UCSD-AML1 (cell line): ENCODE results near the gene PTP4A1.
"Not testable (repeated sequence)": the region's sequence is repeated elsewhere in the genome, so short reads cannot be mapped to it uniquely, and the experiment has no call there.

Experiments
- DNase-seq: peaks from one replicate; lab custom pipeline; 2025; ENCODE audit not compliant: unreplicated experiment; lab: John Stamatoyannopoulos, UW

The PTP4A1 gene

DNA sequence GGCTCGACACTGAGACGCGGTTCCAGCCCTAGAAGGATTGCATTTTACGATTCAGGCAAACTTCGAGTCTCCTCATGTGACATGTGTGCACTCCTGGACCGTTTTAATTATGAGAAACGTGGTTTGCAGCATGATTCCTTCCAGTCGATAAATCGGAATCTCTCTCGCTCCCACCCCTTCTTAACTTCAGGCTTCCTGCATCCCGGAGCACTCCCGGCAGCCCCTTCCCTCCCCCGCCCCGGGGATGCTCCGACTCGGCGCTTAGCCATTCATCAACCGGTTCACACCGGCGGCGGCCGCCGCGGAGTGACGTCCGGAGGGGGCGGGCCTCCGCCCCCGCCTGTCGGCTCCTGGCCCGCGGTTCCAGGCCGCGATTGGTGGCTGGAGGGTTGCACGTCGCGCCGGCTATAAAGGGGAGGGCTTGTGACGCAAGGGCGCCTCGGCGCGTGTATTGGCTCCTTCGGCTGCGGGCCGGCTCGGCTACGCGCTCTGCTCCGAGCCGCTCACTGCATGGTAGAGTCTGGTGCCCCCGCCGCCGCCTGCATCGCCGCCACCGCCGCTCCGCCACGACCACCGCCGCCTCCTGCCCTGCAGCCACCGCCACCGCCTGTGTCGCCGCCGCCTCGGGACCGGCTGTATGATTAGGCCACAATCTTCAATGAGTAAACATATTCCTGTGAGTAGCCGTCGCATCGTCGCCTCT lies at the start of gene PTP4A1, which contains the start of gene LOC128125822:
PTP4A1 (plus strand) TSS at position 437 of the 703 bp plus-strand sequence. CDS start 4,401 bp downstream, outside the sequence.
LOC128125822 (plus strand) TSS at position 437 of the 703 bp plus-strand sequence.
- peak; percentile 97 for DNase-seq

DNA sequence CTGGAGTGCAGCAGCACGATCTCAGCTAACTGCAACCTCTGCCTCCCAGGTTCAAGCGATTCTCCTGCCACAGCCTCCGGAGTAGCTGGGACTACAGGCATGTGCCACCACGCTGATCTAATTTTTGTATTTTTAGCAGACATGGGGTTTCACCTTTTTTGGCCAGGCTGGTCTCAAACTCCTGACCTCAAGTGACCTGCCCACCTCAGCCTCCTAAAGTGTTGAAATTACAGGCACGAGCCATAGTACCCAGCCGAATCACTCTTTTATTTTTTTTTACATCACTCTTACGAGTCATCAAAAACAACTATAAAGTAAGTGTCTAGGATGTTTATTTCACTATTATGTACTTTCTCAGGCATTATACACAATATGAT lies 49.4 kb upstream of the PTP4A1 start:
- DNase-seq = not testable (repeated sequence)

DNA sequence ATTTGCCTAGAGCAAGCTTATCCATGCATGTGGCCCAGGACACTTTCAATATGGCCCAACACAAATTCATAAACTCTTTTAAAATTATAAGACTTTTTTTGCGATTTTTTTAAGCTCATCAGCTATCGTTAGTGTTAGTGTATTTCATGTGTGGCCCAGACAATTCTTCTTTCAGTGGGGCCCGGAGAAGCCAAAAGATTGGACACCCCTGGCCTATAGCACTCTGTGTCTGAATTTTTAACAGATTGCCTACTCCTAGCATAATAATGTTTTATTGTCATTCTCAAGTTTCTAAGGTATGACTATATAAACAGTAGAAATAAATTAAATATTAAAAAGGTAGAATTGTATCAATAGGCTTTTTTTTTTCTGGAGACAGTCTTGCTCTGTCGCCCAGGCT lies 48.6 kb upstream of the PTP4A1 start:
- no peak for DNase-seq

DNA sequence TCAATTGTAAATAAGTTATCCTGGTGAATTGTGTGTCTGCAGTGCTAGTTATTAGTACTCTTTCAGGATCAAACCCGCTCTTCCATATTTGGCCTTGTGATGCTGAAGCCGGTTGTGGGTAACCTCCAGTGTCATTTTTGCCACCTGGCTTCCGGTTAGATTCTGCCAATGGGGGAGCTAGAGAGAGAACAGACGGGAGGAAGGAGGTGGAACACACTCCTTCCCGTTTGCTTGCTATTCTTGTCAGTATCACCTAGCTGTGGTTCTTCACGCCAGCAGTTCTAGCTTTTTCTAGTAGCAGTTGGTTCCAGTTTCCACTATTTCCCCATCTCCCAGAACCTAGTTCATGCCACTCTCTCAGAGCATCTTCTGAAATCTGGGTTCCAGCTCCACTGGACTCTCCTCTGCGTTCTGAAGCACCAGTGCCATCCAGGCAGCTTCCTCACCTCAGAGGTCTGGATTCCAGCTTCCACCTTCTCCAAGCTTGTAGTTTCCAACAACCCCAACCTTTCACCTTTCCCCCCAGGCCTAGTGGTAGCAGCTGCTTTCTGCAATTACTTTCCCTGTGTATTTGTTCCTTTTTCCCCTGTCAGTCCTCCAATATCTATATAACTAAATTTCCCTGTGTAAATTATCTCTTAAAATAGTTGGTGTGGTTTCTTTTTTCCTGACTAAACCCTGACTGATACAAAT lies 46.9 kb upstream of the PTP4A1 start:
- DNase-seq = peak; percentile 14

DNA sequence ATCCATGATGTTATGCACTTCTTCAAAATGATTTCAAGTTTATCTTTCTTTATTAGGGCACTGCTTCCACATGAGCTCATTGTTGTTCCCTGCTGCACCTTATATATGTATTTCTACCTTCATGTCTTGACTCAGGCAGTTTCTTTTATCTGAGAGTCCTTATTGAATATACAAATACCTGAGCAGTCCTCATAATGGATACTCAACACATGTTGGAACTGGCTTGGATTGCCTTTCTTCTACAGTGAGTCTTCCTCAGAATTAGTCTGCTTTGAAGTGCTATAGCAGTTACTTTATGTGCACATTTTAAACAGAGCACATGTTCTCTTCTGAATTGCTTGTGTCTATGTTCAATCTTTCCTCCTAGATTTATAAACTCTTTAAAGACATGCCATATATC lies 45.3 kb upstream of the PTP4A1 start:
- DNase-seq = no peak

DNA sequence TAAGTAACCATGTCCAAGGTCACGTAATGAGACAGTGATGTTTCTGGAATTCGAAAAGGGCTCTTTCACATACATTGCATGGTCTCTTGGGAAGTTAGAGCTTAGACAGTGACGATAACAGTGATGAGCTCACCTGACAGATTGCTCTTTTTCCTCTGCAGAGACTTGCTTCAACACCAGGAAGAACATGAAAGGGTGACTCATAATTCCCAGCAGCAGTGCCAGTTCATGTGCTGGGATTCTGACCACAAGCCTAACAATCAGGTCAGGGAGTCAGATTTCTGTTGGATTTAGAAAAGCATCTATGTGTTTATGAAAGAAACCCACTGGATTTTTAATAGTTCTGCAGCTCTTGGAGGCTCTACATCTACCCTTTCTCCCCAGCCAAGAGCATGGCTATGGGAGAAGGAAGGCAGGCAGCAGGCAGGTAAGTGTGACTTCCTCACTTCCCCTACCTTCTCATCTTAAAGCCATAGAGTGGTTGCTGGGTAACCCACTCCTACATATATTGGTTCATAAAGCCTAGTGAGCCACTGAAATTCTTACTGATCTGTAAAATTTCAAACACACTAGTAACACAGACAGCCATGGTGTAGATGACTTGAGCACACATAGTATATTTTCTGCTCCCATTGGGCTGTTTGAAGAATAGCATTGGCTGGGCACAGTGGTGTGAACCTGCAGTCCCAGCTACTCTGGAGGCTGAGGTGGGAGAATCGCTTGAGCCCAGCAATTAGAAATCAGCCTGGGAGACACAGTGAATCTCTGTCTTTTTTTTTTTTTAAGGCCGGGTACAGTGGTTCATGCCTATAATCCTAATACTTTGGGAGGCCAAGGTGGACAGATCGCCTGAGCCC lies 44.4 kb upstream of the PTP4A1 start:
- no peak for DNase-seq

DNA sequence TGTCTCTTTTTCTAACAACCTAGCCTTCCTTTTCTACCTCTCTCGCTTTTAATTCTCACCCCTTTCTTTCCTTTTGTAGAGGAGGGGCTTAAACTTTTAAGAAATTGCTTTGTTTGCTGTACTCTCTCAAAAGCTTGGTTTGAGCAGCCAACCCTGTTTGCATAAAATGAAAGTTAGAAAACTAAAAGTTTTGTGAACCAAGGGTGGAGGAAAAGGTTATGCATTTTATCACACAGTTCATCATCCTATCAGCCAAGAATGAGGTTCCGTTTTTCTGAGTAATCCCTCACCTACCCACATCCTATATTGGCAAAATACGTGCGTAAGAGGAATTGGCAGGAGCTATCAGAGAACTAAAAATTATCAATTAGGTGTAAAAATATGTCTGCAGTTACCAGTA lies 42.8 kb upstream of the PTP4A1 start:
- DNase-seq = no peak

DNA sequence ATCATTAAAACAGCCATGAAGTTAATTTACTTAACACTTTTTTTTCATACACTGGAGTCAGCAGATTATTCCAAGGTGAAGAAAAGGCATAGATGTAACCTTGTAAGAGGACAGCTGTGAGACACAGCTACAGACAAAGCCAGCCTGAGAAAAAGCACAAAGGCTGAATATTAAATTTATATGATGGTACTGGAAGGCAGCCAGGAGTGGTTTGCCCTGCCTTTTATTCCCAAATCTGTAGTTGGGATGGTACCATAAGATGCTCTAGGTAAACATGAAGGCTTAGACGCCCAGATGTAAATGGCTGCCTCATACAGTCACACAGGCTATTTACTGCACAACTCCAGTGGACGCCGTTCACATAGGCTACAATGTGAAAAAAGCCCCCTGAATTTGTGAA lies 42.1 kb upstream of the PTP4A1 start:
- DNase-seq = no peak

DNA sequence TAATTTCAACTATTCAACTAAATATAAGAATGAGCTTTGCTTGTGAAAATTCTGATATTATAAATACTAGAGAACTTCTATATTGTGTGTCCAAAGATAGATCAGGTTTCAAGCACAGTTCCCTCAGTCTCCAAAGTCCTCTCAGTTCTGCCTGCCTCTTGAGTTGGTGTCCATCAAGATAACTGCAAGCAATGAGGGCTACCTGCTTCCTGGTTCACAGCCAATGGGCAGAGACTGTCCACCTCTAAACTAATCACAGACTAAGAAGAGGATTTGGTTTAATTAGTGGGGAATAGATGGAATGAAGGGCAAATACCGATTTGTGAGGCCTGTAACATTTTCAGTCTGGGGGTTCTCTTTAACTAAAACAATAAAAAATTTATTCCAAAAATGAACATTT lies 41.3 kb upstream of the PTP4A1 start:
- no peak for DNase-seq

DNA sequence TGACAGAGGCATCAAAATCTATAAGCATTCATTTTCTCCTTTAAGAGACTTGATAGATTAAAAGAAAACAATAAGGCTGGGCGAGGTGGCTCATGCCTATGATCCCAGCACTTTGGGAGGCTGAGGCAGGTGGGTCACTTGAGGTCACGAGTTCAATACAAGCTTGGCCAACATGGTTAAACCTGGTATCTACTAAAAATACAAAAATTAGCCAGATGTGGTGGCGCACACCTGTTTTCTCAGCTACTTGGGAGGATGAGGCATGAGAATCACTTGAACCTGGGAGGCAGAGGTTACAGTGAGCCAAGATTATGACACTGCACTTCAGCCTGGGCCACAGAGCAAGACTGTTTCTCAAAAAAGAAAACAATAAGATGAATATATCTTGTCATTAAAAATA lies 39.3 kb upstream of the PTP4A1 start:
- DNase-seq = no peak

DNA sequence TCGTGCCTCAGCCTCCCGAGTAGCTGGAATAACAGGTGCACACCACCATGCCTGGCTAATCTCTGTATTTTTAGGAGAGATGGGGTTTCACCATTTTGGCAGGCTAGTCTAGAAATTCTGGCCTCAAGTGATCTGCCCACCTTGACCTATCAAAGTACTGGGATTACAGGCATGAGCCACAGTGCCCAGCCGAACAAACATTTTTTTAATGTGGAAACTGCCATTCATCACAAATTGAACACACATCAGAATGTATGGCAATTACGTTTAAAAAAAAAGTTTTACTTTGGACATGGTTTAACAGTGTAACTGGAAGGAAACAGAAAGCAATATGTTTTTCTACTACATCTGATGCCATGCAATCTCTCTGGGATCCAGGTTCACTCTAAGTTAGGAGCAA lies 38.3 kb upstream of the PTP4A1 start:
- DNase-seq = no peak

DNA sequence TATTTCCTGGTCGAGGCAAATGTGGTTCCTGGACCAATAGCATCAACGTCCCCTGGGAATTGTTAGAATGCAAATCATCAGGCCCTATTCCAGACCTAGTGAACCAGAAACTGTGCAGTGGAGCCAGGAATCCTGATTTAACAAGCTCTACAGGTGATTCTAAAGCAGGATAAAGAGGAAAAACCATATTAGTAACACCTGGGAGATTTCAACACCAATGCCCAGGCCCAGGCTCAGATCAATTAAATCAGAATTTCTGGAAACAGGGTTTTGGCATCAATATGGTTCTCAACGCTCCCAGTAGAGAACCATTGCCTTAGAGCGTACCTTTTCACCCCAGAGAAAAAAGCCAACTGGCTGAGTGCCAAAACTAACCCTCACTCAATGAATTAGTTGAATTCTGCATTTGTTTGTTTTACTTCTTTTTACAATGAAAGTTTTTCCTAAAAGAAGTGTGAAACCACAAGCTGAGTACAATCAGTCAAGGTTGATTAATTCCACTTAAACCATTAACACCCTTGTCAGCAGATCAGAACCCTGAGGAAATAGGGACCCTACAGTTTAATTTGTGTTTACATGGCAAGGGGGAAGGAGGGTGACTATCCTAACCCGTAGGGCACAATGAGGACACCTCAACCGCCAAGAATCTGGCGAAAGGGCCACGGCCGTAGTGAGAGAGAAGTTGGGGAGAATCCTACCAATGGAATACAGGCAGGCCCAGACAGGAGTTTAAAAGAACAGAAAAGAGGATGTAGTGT lies 34.9 kb upstream of the PTP4A1 start:
- DNase-seq = no peak

DNA sequence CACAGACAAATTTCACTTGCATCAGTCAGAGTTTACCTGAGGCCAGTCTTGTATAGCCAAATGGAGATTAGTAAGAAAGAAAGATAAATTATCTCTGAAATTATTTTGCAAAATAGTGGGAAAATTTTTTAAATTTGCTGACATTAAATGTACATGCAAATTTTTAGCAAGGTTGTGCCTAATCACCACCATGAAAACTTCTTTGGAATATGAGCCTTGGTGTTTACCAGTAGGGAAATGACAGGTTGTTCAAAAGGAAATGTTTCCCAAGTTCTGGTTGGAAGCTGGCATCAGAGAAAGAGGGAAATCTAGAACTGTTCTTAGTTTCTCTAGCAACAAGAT lies 34.4 kb upstream of the PTP4A1 start:
- no peak for DNase-seq

DNA sequence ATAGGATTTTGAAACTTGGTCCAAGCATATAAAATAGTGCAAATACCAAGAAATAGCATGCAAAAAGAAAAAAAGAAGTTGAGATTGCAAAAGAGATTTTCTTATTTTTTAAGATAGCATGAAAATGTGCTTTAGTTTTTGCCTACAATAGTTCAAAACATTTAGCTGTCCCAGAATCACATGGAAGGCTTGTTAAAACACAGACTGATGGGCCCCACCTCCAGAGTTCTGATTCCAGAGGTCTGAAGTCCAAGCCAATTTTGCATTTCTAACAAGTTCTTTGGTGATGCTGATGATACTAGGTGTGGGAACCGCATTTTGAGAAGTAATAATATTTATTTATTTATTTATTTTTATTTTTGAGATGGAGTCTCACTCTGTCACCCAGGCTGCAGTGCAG lies 33.7 kb upstream of the PTP4A1 start:
- DNase-seq = no peak

DNA sequence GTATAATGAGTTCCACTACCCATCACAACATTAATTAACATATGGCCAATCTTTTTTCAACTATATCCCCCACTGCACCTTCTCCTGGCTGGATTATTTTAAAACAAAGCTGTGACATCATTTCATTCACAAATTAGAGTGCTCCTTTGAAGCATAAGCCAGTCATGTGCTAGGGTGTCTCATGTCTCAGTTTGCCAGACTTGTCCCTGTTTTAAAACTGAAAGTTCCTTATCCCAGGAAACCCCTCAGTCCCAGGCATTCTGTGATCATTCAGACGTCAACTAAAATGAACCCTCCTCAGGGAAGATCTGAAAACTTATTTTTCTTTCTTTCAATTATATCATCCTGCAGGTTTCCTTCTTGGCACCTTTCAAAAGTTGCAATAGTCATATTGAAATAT lies 29.3 kb upstream of the PTP4A1 start:
- DNase-seq = no peak

DNA sequence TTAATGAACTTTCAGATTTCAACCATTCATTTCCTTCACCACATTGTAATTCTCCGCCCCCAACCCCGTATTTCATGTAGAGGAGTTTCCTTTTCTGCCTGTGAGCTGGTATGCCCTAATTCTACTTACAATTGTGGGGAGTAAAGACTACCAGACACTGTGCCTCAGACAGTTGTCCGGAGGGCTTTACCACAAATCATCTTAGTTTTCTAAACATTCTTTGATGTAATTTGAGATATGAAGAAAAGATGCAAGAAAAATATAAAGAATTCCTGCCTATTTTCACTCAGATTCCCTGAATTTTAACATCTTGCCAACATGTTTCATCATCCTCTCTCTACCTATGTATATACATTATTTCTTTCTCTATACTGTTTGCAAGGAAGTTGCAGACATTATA lies 28.3 kb upstream of the PTP4A1 start:
- no peak for DNase-seq

DNA sequence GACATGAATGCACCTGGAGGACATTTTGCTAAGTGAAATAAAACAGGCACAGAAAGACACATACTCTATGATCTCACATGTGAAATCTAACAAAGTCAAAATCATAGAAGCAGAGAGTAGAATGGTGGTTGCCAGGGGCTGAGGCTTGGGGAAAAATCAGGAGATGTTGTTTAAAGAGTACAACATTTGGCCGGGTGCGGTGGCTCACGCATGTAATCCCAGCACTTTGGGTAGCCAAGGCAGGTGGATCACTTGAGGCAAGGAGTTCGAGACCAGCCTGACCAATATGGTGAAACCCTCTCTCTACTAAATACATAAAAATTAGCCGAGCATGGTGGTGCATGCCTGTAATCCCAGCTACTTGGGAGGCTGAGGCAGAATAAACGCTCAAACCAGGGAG lies 26.0 kb upstream of the PTP4A1 start:
- DNase-seq = no peak

DNA sequence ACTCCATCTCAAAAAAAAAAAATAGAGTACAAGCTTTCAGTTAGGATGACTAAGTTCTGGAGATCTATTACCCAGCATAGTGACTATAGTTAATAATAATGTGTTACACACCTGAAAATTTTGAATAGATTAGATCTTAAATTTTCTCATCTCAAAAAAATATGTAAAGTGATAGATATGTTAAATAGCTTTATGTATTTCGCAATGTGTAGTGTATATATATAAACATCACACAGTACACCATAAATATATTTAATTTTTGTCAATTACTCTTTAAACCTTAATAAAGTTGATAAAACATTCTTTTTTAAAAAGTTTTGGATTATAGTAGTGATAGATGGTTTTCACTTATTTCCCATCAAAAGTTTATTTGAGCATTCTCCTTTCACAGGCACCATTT lies 25.6 kb upstream of the PTP4A1 start:
- no peak for DNase-seq

DNA sequence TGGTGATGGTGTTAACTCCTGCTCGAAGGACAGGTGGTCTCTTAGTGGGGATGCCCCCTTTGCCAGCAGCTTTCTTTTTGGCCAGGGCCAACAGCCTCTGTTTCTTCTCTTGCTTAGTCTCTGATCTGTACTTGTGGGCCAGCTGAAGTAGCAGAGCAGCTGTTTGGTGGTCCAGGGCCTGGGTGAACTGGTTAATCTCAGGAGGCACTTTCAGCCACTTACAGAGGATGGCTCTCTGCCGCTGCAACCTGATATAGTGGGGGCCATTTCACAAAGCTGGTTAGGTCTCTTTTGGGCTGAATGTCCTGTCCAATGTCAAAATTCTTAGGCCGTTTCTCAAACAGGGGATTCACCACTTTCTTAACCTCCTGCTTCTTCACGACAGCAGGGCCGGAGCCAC lies 23.2 kb upstream of the PTP4A1 start:
- no peak for DNase-seq

DNA sequence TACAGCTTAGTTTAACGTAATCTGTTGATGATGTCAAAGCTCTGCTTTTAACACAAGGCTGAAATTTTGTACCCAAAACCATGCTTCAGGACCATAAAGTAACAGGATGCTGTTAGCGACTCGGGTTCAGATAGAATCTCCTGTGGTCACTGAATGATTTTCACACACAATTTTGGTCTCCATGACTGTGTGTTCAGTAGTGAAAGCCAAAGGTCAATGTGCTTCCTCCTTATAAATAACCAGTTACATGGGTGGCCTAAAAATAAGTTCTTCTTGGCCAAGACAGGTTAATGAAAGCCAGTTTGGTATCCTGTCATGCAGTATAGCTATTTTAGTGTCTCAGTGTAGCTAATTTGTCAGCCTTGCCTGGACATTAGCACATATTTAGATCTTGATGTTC lies 19.1 kb upstream of the PTP4A1 start:
- DNase-seq = no peak

DNA sequence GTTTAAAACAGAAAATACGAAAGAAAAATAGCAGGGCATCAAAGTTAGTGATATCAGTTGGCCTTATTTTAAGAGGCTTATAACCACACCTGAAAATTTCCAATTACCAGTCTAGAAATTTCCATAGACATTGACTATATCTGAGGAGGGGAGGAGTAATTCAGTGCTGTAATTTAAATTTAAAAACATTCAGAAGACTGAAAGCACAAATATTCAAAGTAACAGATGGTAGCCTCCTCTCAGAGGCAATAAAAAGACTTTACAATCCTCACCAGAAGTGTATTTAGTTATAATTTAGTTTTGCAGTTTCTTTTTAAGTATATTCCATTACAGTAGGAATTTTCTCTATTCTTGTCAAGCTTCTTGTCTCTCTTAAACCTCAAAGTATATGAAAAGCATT lies 18.4 kb upstream of the PTP4A1 start:
- DNase-seq = no peak
